GM18517 (cell line): Measurements from ENCODE around the gene ARHGAP33.
"Not testable (repeated sequence)": the region's sequence is repeated elsewhere in the genome, so short reads cannot be mapped to it uniquely, and the experiment has no call there.

Source experiments
- ATAC-seq: cut with Tn5 transposase; IDR thresholded peaks from one replicate; pipeline ENCODE4 v1.9.1; 2021; ENCODE audit warnings: mild to moderate bottlenecking, moderate library complexity; ENCODE audit not compliant: unreplicated experiment

The ARHGAP33 gene

GRCh38 chr19:35790981-35791813 is 15.8 kb downstream of the ARHGAP33 start:
- ATAC-seq = no peak

- ATAC-seq = no peak
Measured at GRCh38 chr19:35791814-35792279, 16.5 kb downstream of the ARHGAP33 start.

- ATAC-seq = no peak
Measured at GRCh38 chr19:35792312-35792711, 16.9 kb downstream of the ARHGAP33 start.

GRCh38 chr19:35792888-35793287 is 17.5 kb downstream of the ARHGAP33 start:
- ATAC-seq = no peak

- no peak for ATAC-seq
Measured at GRCh38 chr19:35793381-35794165, 18.2 kb downstream of the ARHGAP33 start.

- ATAC-seq = not testable (repeated sequence)
Measured at GRCh38 chr19:35795564-35795963, 20.2 kb downstream of the ARHGAP33 start.

- ATAC-seq = no peak
Measured at GRCh38 chr19:35796645-35797542, 21.5 kb downstream of the ARHGAP33 start.

- ATAC-seq = no peak
Measured at GRCh38 chr19:35797663-35798062, 22.3 kb downstream of the ARHGAP33 start.

GRCh38 chr19:35801828-35802227 is 26.5 kb downstream of the ARHGAP33 start:
- ATAC-seq = no peak

- ATAC-seq = no peak
Measured at GRCh38 chr19:35805526-35806102, 30.2 kb downstream of the ARHGAP33 start.

- ATAC-seq = no peak
Measured at GRCh38 chr19:35806597-35806996, 31.2 kb downstream of the ARHGAP33 start.

- ATAC-seq = no peak
Measured at GRCh38 chr19:35807633-35808032, 32.3 kb downstream of the ARHGAP33 start.

GRCh38 chr19:35811317-35812219 is 36.2 kb downstream of the ARHGAP33 start:
- ATAC-seq = no peak

GRCh38 chr19:35812220-35813042 is 37.1 kb downstream of the ARHGAP33 start, which contains the start of gene PRODH2:
PRODH2 (minus strand) TSS chr19:35812845; CDS start chr19:35812805, 40 bp downstream.
- no peak for ATAC-seq

GRCh38 chr19:35813043-35813890 is 37.9 kb downstream of the ARHGAP33 start:
- no peak for ATAC-seq

GRCh38 chr19:35816262-35816661 is 40.9 kb downstream of the ARHGAP33 start:
- no peak for ATAC-seq

GRCh38 chr19:35816846-35817245 is 41.5 kb downstream of the ARHGAP33 start:
- ATAC-seq = no peak

- ATAC-seq = no peak
Measured at GRCh38 chr19:35818445-35818844, 43.1 kb downstream of the ARHGAP33 start.
